GM12801 (cell line): ENCODE results near the gene LIPT2.

ENCODE experiments used
- CTCF ChIP-seq: IDR thresholded peaks from one replicate; pipeline ENCODE4 v1.5.1; 2011; ENCODE audit warnings: control low read depth; ENCODE audit not compliant: insufficient read length; ENCODE audit errors: extremely low read depth

Gene LIPT2

GRCh38 chr11:74532501-74533246 lies 39.1 kb upstream of the LIPT2 start:
- no peak for TF ChIP-seq CTCF

GRCh38 chr11:74524978-74525377 lies 31.5 kb upstream of the LIPT2 start:
- no peak for TF ChIP-seq CTCF

- no peak for TF ChIP-seq CTCF
Measured at GRCh38 chr11:74524501-74524900, 31.0 kb upstream of the LIPT2 start.

- TF ChIP-seq CTCF: no peak
Measured at GRCh38 chr11:74522776-74523175, 29.3 kb upstream of the LIPT2 start.

GRCh38 chr11:74521666-74522252 lies 28.2 kb upstream of the LIPT2 start:
- TF ChIP-seq CTCF: no peak

- TF ChIP-seq CTCF: no peak
Measured at GRCh38 chr11:74520927-74521665, 27.6 kb upstream of the LIPT2 start.

- TF ChIP-seq CTCF: no peak
Measured at GRCh38 chr11:74520316-74520715, 26.8 kb upstream of the LIPT2 start.
